K562 (cell line): ENCODE results near the gene TSGA10IP. TPM values are rescaled to one million over a fixed set of nuclear protein-coding genes. Genes with fewer than 3 reads are reported as not detected.

Source experiments
- ATAC-seq: fragments of 200-7000 bp; cut with Tn5 transposase; 3 replicates; pipeline ENCODE4 v1.9.1; 2020; ENCODE audit warnings: moderate library complexity
- BruUV-seq: library from RNA; stranded (reverse); fragments of 400-500 nt; replicated peaks from 2 replicates; lab custom pipeline; 2021; lab: Mats Ljungman, UMichigan
- CTCF ChIA-PET: fragments of 300-600 bp; formaldehyde crosslinking; extraction: SDS; loops from one replicate; lab custom pipeline; 2021; ENCODE audit warnings: low intra/inter-chr PET ratio; lab: Yijun Ruan, JAX
- POLR2A ChIA-PET: fragments of 300-600, 350-650 bp; sonication (Branson Sonifier 250); formaldehyde crosslinking; extraction: SDS; loops from one replicate; lab custom pipeline; 2021; ENCODE audit warnings: antibody characterized with exemption, inconsistent platforms; lab: Yijun Ruan, JAX
- DNase-seq, 4 experiments: peaks; one replicate each; pipeline versions ENCODE4 v3.0.0 to v3.0.0-alpha.2; 2011 to 2018; ENCODE audit warnings: low spot score in 3 of 4, mixed read lengths in 3 of 4; ENCODE audit errors: extremely low read depth in 1 of 4
- FAIRE-seq: peaks from 2 replicates; lab custom pipeline; 2011; peaks lifted over from hg19 to GRCh38; lab: Jason Lieb, UNC
- H2AFZ ChIP-seq: 2 replicates; pipeline ENCODE4 v1.6.0; 2011; ENCODE audit warnings: low read depth, low read length, control low read depth, inconsistent platforms
- H3K27ac ChIP-seq: fragments of 200-600 bp; 3 replicates; pipeline ENCODE4 v1.8.0; 2011; ENCODE audit warnings: low read depth, mild to moderate bottlenecking, control low read depth, inconsistent platforms, low read length, moderate library complexity, mixed read lengths; ENCODE audit errors: extremely low read depth
- H3K27me3 ChIP-seq, 2 experiments: fragments of 300-600 bp in 1 of 2; 2 replicates in 1 of 2; 3 replicates in 1 of 2; pipeline versions ENCODE4 v1.6.0 to v1.8.0; 2011; ENCODE audit warnings: inconsistent platforms in 2 of 2, low read length in 2 of 2, mild to moderate bottlenecking in 1 of 2, mixed read lengths in 1 of 2, moderate library complexity in 1 of 2; ENCODE audit not compliant: control insufficient read depth in 2 of 2, insufficient read depth in 2 of 2
- H3K36me3 ChIP-seq: fragments of 300-600 bp; 3 replicates; pipeline ENCODE4 v1.8.0; 2011; ENCODE audit warnings: mild to moderate bottlenecking, low read length, inconsistent platforms; ENCODE audit not compliant: control insufficient read depth, insufficient read depth
- H3K4me1 ChIP-seq, 2 experiments: fragments of 200-600 bp in 1 of 2; replicated peaks in 1 of 2; 2 replicates in 1 of 2; 3 replicates in 1 of 2; pipeline versions ENCODE4 v1.5.1 to v1.8.0; 2011; ENCODE audit warnings: inconsistent platforms in 2 of 2, low read length in 2 of 2, mild to moderate bottlenecking in 1 of 2, mixed read lengths in 1 of 2, moderate library complexity in 1 of 2; ENCODE audit not compliant: control insufficient read depth in 2 of 2, insufficient read depth in 2 of 2
- H3K4me2 ChIP-seq: 2 replicates; pipeline ENCODE4 v1.6.1; 2011; ENCODE audit warnings: low read length, control low read depth, inconsistent platforms, mixed read lengths; ENCODE audit not compliant: insufficient read depth
- H3K4me3 ChIP-seq: fragments of 200-600 bp; sonication (generic), shearing (Covaris generic); 2 replicates; pipeline ENCODE4 v1.5.1; 2016; ENCODE audit warnings: control low read depth, inconsistent platforms
- H3K79me2 ChIP-seq: fragments of 200-600 bp; 3 replicates; pipeline ENCODE4 v1.8.0; 2011; ENCODE audit warnings: low read length, inconsistent platforms; ENCODE audit not compliant: control insufficient read depth, insufficient read depth
- H3K9ac ChIP-seq, 2 experiments: 2 replicates each; pipeline versions ENCODE4 v1.6.0 to v1.6.1; 2011; ENCODE audit warnings: low read depth in 2 of 2, low read length in 2 of 2, control low read depth in 1 of 2, inconsistent platforms in 1 of 2, mild to moderate bottlenecking in 1 of 2, mixed read lengths in 1 of 2; ENCODE audit not compliant: insufficient read depth in 1 of 2
- H3K9me1 ChIP-seq: one replicate; pipeline ENCODE4 v1.6.0; 2011; ENCODE audit warnings: inconsistent platforms, mild to moderate bottlenecking, low read length, moderate library complexity; ENCODE audit not compliant: control insufficient read depth, insufficient read depth
- H3K9me3 ChIP-seq: replicated peaks from 2 replicates; pipeline ENCODE4 v1.5.1; 2011; ENCODE audit warnings: low read depth, low read length, inconsistent platforms; ENCODE audit not compliant: control insufficient read depth, insufficient read depth
- H4K20me1 ChIP-seq: replicated peaks from 2 replicates; pipeline ENCODE4 v1.6.1; 2011; ENCODE audit warnings: low read length, inconsistent platforms, mixed read lengths; ENCODE audit not compliant: control insufficient read depth, insufficient read depth
- ARHGAP35 ChIP-seq: fragments of 450-650 bp; IDR thresholded peaks from 2 replicates; pipeline ENCODE4 v1.6.1; 2018; ENCODE audit not compliant: partially characterized antibody
- CCAR2 ChIP-seq: fragments of 200-400 bp; formaldehyde crosslinking; IDR thresholded peaks from 2 replicates; pipeline ENCODE4 v1.6.1; 2017; ENCODE audit warnings: mild to moderate bottlenecking, low read depth, low read length
- EGR1 ChIP-seq: fragments of 450-650 bp; conservative IDR thresholded peaks from 2 replicates; pipeline ENCODE4 v1.6.1; 2017; ENCODE audit warnings: mild to moderate bottlenecking
- FOXJ2 ChIP-seq: fragments of 200-800 bp; sonication (Bioruptor generic); IDR thresholded peaks from 2 replicates; pipeline ENCODE4 v1.6.1; 2016; ENCODE audit warnings: missing genetic modification characterization, missing compliant biosample characterization
- SLC30A9 ChIP-seq: fragments of 250-450 bp; sonication (Bioruptor Pico); IDR thresholded peaks from 2 replicates; pipeline ENCODE4 v1.8.0; 2022; ENCODE audit warnings: mild to moderate bottlenecking, moderate library complexity
- SMAD3 ChIP-seq: fragments of 450-650 bp; formaldehyde crosslinking; conservative IDR thresholded peaks from 2 replicates; pipeline ENCODE4 v1.4.0; 2020; ENCODE audit warnings: mild to moderate bottlenecking
- ZC3H11A ChIP-seq: IDR thresholded peaks from 2 replicates; pipeline ENCODE4 v1.6.1; 2012; ENCODE audit warnings: low read depth, low read length, improper control_type of control experiment
- WGBS: fragments of 100-300 bp; shearing (Covaris generic); methylation state at CpG from one replicate; pipeline ENCODE4 v1.1.6; 2016; ENCODE audit warnings: low coverage, mixed read lengths; ENCODE audit not compliant: insufficient coverage; ENCODE audit errors: missing lambda C conversion rate; 5-methylcytosine and 5-hydroxymethylcytosine counted together
- in situ Hi-C: fragments of 300-500 bp; cut with MboI; formaldehyde crosslinking; loops from 4 replicates; pipeline ENCODE4 v1.15.0; 2018; ENCODE audit warnings: inconsistent platforms, mixed read lengths
- intact Hi-C: fragments of 100-400 bp; cut with micrococcal nuclease; formaldehyde crosslinking; loops from 2 replicates; pipeline ENCODE4 v1.14.2; 2022
- polyA plus RNA-seq, 8 experiments: library from polyadenylated mRNA; depleted of rRNA in 4 of 8; stranded (reverse) in 5 of 8; unstranded in 3 of 8; fragments of >200 nt; fragmentation: Nextera tagmentation in 2 of 8; fragmentation: Illumina TruSeq in 1 of 8; extraction: Ambion mirVana in 2 of 8; extraction: Trizol in 1 of 8; gene quantifications; 2 replicates each; pipeline versions ENCODE4 v1.2.1 to v1.2.3, GENCODE V29; 2011 to 2014; ENCODE audit warnings: inconsistent platforms in 1 of 8, missing spikeins in 1 of 8
- total RNA-seq, 7 experiments: library from RNA; depleted of rRNA in 6 of 7; stranded (reverse); fragments of >200 nt in 6 of 7; fragmentation: Illumina TruSeq in 2 of 7; extraction: Trizol in 2 of 7; gene quantifications; 2 replicates each; pipeline versions ENCODE4 v1.2.1 to v1.2.3, GENCODE V29; 2011 to 2021; ENCODE audit warnings: low replicate concordance in 1 of 7
- TF ChIP-seq, protein P1 (sequence below): sonication (generic); formaldehyde crosslinking; IDR thresholded peaks from 2 replicates; pipeline ENCODE4 v1.8.0; 2022; ENCODE audit warnings: missing genetic modification reagents, mild to moderate bottlenecking, moderate library complexity, borderline replicate concordance
- TF ChIP-seq, protein P2 (sequence below): fragments of 450-650 bp; IDR thresholded peaks from 2 replicates; pipeline ENCODE4 v1.7.0; 2016; ENCODE audit warnings: borderline replicate concordance
- TF ChIP-seq, protein P3 (sequence below): fragments of 250-450 bp; sonication (Bioruptor Pico); IDR thresholded peaks from 2 replicates; pipeline ENCODE4 v1.5.0; 2020; ENCODE audit warnings: mild to moderate bottlenecking
- TF ChIP-seq, protein P4 (sequence below), 3 experiments: fragments of 200-800 bp in 1 of 3; fragments of 250-450 bp in 1 of 3; fragments of 450-650 bp in 1 of 3; sonication (Bioruptor Pico) in 1 of 3; sonication (Bioruptor generic) in 1 of 3; formaldehyde crosslinking in 1 of 3; IDR thresholded peaks; 2 replicates each; pipeline versions ENCODE4 v1.6.1 to v1.8.0; 2016 to 2022; ENCODE audit warnings: mild to moderate bottlenecking in 2 of 3, missing genetic modification characterization in 2 of 3, missing compliant biosample characterization in 1 of 3, moderate library complexity in 1 of 3

Gene TSGA10IP
- total and polyA plus RNA-seq, 9 of the 15 experiments (the other 6 are each of a cell fraction or from before 2014, with no cell fraction given) = not detected

DNA sequence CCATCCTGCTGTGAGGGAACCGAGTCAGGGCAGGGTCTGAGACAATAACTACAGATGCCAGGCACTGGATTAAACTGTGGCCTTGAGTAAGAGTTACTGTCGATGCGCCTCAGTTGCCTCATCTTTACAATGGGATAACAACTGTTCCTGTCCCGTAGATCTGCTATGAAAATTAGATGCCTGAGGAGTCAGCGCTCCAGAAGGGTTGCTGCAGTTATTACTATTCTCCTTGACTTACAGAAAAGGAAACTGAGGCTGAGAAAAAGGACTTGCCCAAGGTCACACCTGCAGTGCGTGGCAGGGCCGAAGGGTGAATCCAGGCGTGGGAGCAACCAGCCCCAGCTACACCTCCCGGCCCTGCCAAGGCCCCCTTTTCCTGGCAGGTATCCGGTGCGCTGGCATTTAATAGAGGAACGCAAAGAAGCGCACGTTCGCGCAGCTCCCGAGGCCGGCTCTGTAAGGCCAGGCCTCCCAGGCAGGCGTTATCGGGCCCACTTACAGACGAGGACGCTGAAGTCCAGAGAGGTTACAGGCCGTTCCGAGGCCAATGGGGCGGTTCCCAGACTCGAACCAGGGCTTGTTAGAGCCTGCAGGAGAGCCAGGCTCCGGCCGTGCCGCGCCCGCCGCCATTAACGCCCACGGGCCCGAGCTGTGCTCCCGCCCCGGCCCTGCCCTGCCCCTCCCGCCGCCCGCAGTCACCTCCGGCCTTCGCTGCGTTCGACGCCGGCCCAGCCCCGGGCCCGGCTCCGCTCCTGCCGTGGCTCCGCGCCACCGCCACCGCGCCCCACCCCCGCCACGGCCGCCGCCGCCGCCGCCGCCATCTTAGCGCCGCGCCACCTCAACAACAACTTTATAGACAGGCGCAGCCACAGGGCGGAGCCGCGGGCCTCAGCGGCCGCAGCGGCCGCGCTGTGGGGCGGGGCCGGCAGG is 26.8 kb upstream of the TSGA10IP start, which contains the start of gene C11orf68:
TSS of gene C11orf68 (minus strand) at position 852 of the 930 bp plus-strand sequence. CDS start at position 821, 31 bp downstream.
- peaks cover 31% of the 10 kb centered on the region; the same call in 1 of the 3 replicates for H3K36me3 ChIP-seq
- in situ Hi-C loops (no loop called here), intact Hi-C loops (loop anchor here (1.0 kb wide), 1 partner anchor 43 kb away; the partner anchor contains the start of gene SART1)
- H3K4me1 ChIP-seq = peaks cover 25 to 59% of the 10 kb centered on the region in 2 experiments
- CTCF ChIA-PET = interaction anchor here (0.7 to 1.5 kb wide), 2 partner anchors 30 to 103 kb away, joined by 3 to 7 read pairs; partner anchors contain the start of gene FIBP
- H3K27me3 ChIP-seq = no peaks in the 10 kb centered on the region
- peak; percentile 71 for FAIRE-seq
- peak within 1 kb of the TSS; percentile 98 for H3K4me3 ChIP-seq
- no peaks in the 10 kb centered on the region for H4K20me1 ChIP-seq
- H3K9me1 ChIP-seq = no peaks in the 10 kb centered on the region
- POLR2A ChIA-PET = interaction anchor here (0.7 to 2.1 kb wide), 11 partner anchors 9 to 247 kb away, joined by 3 to 12 read pairs (median 5); partner anchors contain the start of genes CCDC85B and FOSL1
- peak within 1 kb of the TSS; percentile 96 to 99 for H3K9ac ChIP-seq
- peak; percentile 69 for ATAC-seq
- H2AFZ ChIP-seq = peak within 1 kb of the TSS; percentile 90
- peak within 1 kb of the TSS; percentile 94 for H3K4me2 ChIP-seq
- peak in 1 of 4 experiments; percentile 68 for DNase-seq
- no peaks in the 10 kb centered on the region for H3K9me3 ChIP-seq
- H3K27ac ChIP-seq = peak within 1 kb of the TSS; percentile 95
- 5% methylated on average over 22 of the region's 77 CpGs for WGBS
- no TSS peak for BruUV-seq
- H3K79me2 ChIP-seq = peaks cover 31% of the 10 kb centered on the region
- TF ChIP-seq, protein P1, sequence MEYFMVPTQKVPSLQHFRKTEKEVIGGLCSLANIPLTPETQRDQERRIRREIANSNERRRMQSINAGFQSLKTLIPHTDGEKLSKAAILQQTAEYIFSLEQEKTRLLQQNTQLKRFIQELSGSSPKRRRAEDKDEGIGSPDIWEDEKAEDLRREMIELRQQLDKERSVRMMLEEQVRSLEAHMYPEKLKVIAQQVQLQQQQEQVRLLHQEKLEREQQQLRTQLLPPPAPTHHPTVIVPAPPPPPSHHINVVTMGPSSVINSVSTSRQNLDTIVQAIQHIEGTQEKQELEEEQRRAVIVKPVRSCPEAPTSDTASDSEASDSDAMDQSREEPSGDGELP = 0 out of 2 replicates have a peak, but pooled peaks have one; percentile 29
- TF ChIP-seq, protein P2, sequence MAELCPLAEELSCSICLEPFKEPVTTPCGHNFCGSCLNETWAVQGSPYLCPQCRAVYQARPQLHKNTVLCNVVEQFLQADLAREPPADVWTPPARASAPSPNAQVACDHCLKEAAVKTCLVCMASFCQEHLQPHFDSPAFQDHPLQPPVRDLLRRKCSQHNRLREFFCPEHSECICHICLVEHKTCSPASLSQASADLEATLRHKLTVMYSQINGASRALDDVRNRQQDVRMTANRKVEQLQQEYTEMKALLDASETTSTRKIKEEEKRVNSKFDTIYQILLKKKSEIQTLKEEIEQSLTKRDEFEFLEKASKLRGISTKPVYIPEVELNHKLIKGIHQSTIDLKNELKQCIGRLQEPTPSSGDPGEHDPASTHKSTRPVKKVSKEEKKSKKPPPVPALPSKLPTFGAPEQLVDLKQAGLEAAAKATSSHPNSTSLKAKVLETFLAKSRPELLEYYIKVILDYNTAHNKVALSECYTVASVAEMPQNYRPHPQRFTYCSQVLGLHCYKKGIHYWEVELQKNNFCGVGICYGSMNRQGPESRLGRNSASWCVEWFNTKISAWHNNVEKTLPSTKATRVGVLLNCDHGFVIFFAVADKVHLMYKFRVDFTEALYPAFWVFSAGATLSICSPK = no peak
- TF ChIP-seq ZC3H11A = no peak
- no peak for TF ChIP-seq CCAR2
- no peak for TF ChIP-seq ARHGAP35
- TF ChIP-seq SMAD3 (CRISPR knock-in tag) = no peak
- TF ChIP-seq, protein P3, sequence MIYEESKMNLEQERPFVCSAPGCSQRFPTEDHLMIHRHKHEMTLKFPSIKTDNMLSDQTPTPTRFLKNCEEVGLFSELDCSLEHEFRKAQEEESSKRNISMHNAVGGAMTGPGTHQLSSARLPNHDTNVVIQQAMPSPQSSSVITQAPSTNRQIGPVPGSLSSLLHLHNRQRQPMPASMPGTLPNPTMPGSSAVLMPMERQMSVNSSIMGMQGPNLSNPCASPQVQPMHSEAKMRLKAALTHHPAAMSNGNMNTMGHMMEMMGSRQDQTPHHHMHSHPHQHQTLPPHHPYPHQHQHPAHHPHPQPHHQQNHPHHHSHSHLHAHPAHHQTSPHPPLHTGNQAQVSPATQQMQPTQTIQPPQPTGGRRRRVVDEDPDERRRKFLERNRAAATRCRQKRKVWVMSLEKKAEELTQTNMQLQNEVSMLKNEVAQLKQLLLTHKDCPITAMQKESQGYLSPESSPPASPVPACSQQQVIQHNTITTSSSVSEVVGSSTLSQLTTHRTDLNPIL (CRISPR knock-in tag) = no peak
- no peak for TF ChIP-seq FOXJ2 (tag)
- TF ChIP-seq, protein P4, sequence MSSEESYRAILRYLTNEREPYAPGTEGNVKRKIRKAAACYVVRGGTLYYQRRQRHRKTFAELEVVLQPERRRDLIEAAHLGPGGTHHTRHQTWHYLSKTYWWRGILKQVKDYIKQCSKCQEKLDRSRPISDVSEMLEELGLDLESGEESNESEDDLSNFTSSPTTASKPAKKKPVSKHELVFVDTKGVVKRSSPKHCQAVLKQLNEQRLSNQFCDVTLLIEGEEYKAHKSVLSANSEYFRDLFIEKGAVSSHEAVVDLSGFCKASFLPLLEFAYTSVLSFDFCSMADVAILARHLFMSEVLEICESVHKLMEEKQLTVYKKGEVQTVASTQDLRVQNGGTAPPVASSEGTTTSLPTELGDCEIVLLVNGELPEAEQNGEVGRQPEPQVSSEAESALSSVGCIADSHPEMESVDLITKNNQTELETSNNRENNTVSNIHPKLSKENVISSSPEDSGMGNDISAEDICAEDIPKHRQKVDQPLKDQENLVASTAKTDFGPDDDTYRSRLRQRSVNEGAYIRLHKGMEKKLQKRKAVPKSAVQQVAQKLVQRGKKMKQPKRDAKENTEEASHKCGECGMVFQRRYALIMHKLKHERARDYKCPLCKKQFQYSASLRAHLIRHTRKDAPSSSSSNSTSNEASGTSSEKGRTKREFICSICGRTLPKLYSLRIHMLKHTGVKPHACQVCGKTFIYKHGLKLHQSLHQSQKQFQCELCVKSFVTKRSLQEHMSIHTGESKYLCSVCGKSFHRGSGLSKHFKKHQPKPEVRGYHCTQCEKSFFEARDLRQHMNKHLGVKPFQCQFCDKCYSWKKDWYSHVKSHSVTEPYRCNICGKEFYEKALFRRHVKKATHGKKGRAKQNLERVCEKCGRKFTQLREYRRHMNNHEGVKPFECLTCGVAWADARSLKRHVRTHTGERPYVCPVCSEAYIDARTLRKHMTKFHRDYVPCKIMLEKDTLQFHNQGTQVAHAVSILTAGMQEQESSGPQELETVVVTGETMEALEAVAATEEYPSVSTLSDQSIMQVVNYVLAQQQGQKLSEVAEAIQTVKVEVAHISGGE (CRISPR knock-in tag; IDR thresholded peaks at IDR 0.05) = 0 out of 6 replicates have a peak, but pooled peaks of 1 of the 3 experiments have one; percentile 61
- TF ChIP-seq EGR1 = peak; percentile 62
- no peak for TF ChIP-seq SLC30A9 (CRISPR knock-in tag)
